ENCODE data around the gene PLAAT1. TPM values are rescaled to one million over a fixed set of nuclear protein-coding genes. Genes with fewer than 3 reads are reported as not detected.

PLAAT1 gene
- total and polyA plus RNA-seq, 10 of the 15 experiments (the other 5 are each of a cell fraction or from before 2014, with no cell fraction given) = not detected

- FAIRE-seq (no peak), ATAC-seq (no peak), DNase-seq (ENCODE audit: low read depth, low spot score) (no peak)
- no peaks in the 10 kb centered on the region for H4K20me1 ChIP-seq (ENCODE audit: control insufficient read depth, insufficient read depth)
- H2AFZ ChIP-seq (ENCODE audit: control insufficient read depth, low read depth, low read length) = no peak overlapping the region
- no peak overlapping the region for H3K9ac ChIP-seq (ENCODE audit: control insufficient read depth, insufficient read depth, low read length)
- no peaks in the 10 kb centered on the region for H3K4me1 ChIP-seq (ENCODE audit: control insufficient read depth, insufficient read depth, low read length)
- SMC1A ChIA-PET (ENCODE audit: uncharacterized antibody, unreplicated experiment) = no interaction called here
- RAD21 ChIA-PET (ENCODE audit: unreplicated experiment) = no interaction called here
- H3K27me3 ChIP-seq (replicated peaks in 1 of 2; ENCODE audit: control insufficient read depth in 2 of 2, insufficient read depth in 2 of 2, low read length in 1 of 2) = peaks cover 2% of the 10 kb centered on the region in 2 experiments; a peak in 3 of 4 replicates
- H3K36me3 ChIP-seq (ENCODE audit: control insufficient read depth in 2 of 2, insufficient read depth in 2 of 2, low read length in 1 of 2) = no peaks in the 10 kb centered on the region
- no peak for TF ChIP-seq STAT1 (conservative IDR thresholded peaks at IDR 0.05)
- TF ChIP-seq, protein P1, sequence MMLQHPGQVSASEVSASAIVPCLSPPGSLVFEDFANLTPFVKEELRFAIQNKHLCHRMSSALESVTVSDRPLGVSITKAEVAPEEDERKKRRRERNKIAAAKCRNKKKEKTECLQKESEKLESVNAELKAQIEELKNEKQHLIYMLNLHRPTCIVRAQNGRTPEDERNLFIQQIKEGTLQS (IDR thresholded peaks at IDR 0.05; ENCODE audit: borderline replicate concordance, extremely low read depth, low read depth, low read length) = no peak
- no peak for TF ChIP-seq YY1 (IDR thresholded peaks at IDR 0.05; ENCODE audit: low read depth, low read length)
- TF ChIP-seq SRF (IDR thresholded peaks at IDR 0.05; ENCODE audit: low read depth in 2 of 2, low read length in 2 of 2) = no peak
- TF ChIP-seq EGR1 (IDR thresholded peaks at IDR 0.05; ENCODE audit: borderline replicate concordance in 1 of 2, low read depth in 2 of 2, low read length in 2 of 2) = no peak
- no peak for TF ChIP-seq ZNF217 (IDR thresholded peaks at IDR 0.05)
- no peak for TF ChIP-seq ZBED1 (IDR thresholded peaks at IDR 0.05; ENCODE audit: borderline replicate concordance)
- 87% methylated on average over 11 of the region's 11 CpGs for WGBS (ENCODE audit: insufficient coverage, insufficient replicate concordance, low lambda C conversion rate, missing lambda C conversion rate)
- H3K79me2 ChIP-seq (ENCODE audit: control insufficient read depth, insufficient read depth, low read length) = no peaks in the 10 kb centered on the region
- in situ Hi-C loops (cut with MboI) (no loop called here), intact Hi-C loops (cut with micrococcal nuclease; ENCODE audit: unreplicated experiment) (no loop called here)
- CTCF ChIA-PET = no interaction called here
- H3K27ac ChIP-seq (ENCODE audit: control insufficient read depth, insufficient read depth) = no peak overlapping the region
- POLR2A ChIA-PET = interaction anchor here (0.6 kb wide), 1 partner anchor 40 kb away, joined by 3 read pairs; no protein-coding TSS in a partner anchor
- no peak overlapping the region for H3K4me3 ChIP-seq
- H3K9me3 ChIP-seq (replicated peaks; ENCODE audit: control insufficient read depth, insufficient read depth, low read length) = no peaks in the 10 kb centered on the region; the same call in 2 of the 3 replicates
- no peak overlapping the region for H3K4me2 ChIP-seq (ENCODE audit: control insufficient read depth, insufficient read depth)
- no TSS peak for BruUV-seq (replicated peaks)
These were observed 694 bp downstream of the PLAAT1 start for GRCh38 chr3:193241716-193242115.

DNA sequence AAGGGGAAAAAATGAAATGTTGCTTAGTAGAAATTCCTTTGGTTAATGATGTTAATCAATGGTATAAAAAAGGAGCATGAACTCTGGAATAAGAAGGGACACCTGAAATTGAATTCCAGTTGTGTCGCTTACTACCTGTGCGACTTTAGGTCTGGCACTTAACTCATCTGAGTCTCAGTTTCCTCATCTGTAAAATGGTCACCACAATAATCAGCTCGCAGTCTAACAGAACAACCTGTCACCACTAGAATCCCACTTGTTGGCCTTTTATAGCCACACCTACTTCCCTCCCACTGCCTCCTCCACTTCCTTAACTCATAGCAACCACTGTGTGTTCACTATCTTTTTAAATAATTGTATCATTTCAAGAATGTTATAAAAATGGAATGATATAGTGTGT, 2.5 kb downstream of the PLAAT1 start:
- in situ Hi-C loops (cut with MboI) = no loop called here
- SMC1A ChIA-PET (ENCODE audit: uncharacterized antibody, unreplicated experiment) = no interaction called here
- TF ChIP-seq ASH2L (IDR thresholded peaks at IDR 0.05; ENCODE audit: borderline replicate concordance, low read depth) = no peak
- TF ChIP-seq, protein P2, sequence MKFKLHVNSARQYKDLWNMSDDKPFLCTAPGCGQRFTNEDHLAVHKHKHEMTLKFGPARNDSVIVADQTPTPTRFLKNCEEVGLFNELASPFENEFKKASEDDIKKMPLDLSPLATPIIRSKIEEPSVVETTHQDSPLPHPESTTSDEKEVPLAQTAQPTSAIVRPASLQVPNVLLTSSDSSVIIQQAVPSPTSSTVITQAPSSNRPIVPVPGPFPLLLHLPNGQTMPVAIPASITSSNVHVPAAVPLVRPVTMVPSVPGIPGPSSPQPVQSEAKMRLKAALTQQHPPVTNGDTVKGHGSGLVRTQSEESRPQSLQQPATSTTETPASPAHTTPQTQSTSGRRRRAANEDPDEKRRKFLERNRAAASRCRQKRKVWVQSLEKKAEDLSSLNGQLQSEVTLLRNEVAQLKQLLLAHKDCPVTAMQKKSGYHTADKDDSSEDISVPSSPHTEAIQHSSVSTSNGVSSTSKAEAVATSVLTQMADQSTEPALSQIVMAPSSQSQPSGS (IDR thresholded peaks at IDR 0.05; ENCODE audit: low read length) = no peak
- TF ChIP-seq ZBTB40 (IDR thresholded peaks at IDR 0.05; ENCODE audit: borderline replicate concordance) = no peak
- TF ChIP-seq HDGF (IDR thresholded peaks at IDR 0.05) = no peak
- no peak for TF ChIP-seq IKZF2 (IDR thresholded peaks at IDR 0.05)
- no peak for TF ChIP-seq CHD1 (IDR thresholded peaks at IDR 0.05; ENCODE audit: low read depth, low read length)
- TF ChIP-seq CREM (IDR thresholded peaks at IDR 0.05; ENCODE audit: low read depth) = no peak

More for the DNA sequence above, 2.5 kb downstream of the PLAAT1 start:
- 38% methylated on average over 3 of the region's 3 CpGs for WGBS (ENCODE audit: insufficient coverage, insufficient replicate concordance, low lambda C conversion rate, missing lambda C conversion rate)
- DNase-seq (ENCODE audit: low read depth, low spot score) (no peak), FAIRE-seq (no peak), ATAC-seq (no peak)
- Histone ChIP-seq H3K9me3 (replicated peaks; ENCODE audit: control insufficient read depth, insufficient read depth, low read length) (no peaks in the 10 kb centered on the region; the same call in 2 of the 3 replicates), H3K4me1 (ENCODE audit: control insufficient read depth, insufficient read depth, low read length) (no peaks in the 10 kb centered on the region), H3K27ac (ENCODE audit: control insufficient read depth, insufficient read depth) (no peak overlapping the region), H3K4me2 (ENCODE audit: control insufficient read depth, insufficient read depth) (no peak overlapping the region), H4K20me1 (ENCODE audit: control insufficient read depth, insufficient read depth) (no peaks in the 10 kb centered on the region), H3K27me3 (replicated peaks in 1 of 2; ENCODE audit: control insufficient read depth in 2 of 2, insufficient read depth in 2 of 2, low read length in 1 of 2) (peaks cover 2% of the 10 kb centered on the region in 2 experiments; a peak in 3 of 4 replicates), H2AFZ (ENCODE audit: control insufficient read depth, low read depth, low read length) (no peak overlapping the region), H3K4me3 (no peak overlapping the region), H3K9ac (ENCODE audit: control insufficient read depth, insufficient read depth, low read length) (no peak overlapping the region), H3K79me2 (ENCODE audit: control insufficient read depth, insufficient read depth, low read length) (no peaks in the 10 kb centered on the region), H3K36me3 (ENCODE audit: control insufficient read depth in 2 of 2, insufficient read depth in 2 of 2, low read length in 1 of 2) (no peaks in the 10 kb centered on the region)
- BruUV-seq (replicated peaks) = no TSS peak
- CTCF ChIA-PET = no interaction called here
- RAD21 ChIA-PET (ENCODE audit: unreplicated experiment) = interaction anchor here (0.6 kb wide), 1 partner anchor 404 kb away, joined by 3 read pairs; no protein-coding TSS in a partner anchor
- POLR2A ChIA-PET = no interaction called here
- intact Hi-C loops (cut with micrococcal nuclease; ENCODE audit: unreplicated experiment) = no loop called here

Data from GM12878 (cell line).